Right kidney (tissue), 1 donor: ENCODE measurements around the gene RGPD3.
"Not testable (repeated sequence)": the region's sequence is repeated elsewhere in the genome, so short reads cannot be mapped to it uniquely, and the experiment has no call there.

Source experiments
- DNase-seq: peaks from one replicate; pipeline ENCODE4 v3.0.0-alpha.2; 2016

RGPD3 gene

DNA sequence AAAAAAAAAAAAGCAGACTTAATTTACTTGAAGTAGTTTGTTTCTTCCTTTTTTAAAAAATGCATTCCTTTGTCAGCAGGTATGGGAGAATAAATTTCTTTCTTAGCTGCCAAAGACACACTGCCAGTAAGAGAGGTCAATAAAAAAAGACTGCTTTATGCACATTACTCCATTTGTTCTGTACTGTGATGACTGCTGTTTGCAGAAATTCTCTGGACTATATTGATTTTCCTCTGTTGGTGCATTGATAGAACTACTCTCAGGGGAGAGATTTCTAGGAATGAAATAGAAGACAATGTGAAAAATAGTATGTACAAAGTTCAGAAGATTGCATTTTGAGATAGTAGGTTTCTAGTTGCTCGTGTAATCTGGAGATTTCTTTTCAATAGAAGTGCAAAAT, 11.3 kb upstream of the RGPD3 start:
- not testable (repeated sequence) for DNase-seq

DNA sequence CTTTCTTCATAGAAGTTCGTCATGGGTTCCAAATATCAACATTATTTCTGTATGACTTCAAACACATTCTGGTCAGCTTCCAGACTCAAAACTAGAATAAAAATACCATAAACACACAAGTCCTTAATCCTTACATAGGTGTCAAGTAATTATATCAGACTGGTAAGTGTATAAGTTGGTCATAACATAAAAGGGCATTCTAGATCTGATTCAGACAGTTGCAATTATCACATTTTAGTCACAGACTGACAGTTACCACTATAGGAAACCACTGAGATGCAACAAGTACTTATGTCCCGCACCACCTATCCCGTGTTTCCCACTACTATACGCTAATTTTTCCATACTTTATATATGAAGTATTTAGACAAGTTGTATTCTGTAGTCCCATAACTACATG, 9.4 kb upstream of the RGPD3 start:
- not testable (repeated sequence) for DNase-seq

GRCh38 chr2:106470658-106471057, 2.4 kb upstream of the RGPD3 start:
- not testable (repeated sequence) for DNase-seq

- not testable (repeated sequence) for DNase-seq
Measured at GRCh38 chr2:106467516-106467915, 697 bp downstream of the RGPD3 start.

DNA sequence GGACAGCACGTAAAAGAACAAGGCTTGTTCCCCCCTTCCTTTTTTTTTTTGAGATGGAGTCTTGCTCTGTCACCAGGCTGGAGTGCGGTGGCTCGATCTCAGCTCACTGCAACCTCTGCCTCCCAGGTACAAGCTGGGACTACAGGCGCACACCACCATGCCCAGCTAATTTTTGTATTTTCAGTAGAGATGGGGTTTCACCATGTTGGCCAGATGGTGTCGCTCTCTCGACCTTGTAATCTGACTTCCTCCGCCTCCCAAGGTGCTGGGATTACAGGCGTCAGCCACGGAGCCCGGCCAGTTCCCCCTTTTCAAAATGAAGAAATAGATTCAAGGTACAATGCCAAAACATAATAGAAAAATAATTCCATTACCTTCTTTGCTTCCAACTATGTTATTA, 6.3 kb downstream of the RGPD3 start:
- not testable (repeated sequence) for DNase-seq

DNA sequence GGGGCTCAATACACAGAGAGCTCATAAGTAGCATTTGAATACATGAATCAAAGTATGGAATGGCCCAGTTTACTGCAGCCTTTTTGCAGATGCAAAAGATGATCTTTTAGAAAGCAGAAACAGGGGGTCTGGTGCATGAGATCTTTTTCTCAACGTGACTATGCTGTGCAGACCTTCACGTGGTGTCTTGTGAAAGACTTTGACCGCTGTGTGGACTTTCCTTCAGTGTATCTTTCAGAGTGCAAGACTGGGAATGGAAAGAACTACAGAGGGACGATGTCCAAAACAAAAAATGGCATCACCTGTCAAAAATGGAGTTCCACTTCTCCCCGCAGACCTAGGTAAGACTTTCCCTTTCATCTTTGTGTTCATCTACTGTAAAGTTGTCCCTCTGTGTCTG, 77.5 kb downstream of the RGPD3 start:
- DNase-seq = not testable (repeated sequence)

DNA sequence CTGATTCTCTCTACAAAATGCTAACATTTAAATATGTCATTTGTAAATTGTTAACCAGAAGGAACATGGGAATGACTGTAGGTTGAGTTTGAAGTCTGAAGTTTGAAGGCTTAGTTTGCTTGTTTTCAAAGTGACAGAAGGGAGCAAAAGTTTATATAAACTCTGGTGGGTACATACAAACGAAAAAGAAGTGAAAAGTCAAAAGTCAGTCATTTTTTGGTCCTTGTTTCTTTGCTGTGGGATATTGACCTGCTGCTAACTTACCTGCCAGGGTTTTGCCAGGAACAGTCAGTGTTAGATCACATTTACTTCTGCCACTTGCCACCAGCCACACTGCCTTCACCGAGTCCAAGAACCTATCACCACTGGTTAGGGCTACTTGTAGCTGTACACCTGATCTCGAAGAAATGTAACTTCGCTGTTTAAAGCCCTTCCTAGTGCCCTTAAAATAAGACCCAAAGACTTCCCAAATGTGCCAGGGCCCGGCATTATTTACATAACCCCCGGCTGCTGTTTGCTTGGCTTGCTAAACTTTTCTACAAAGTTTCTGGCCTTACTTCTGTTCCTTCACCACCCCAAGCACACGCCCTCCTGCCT, 79.3 kb downstream of the RGPD3 start:
- DNase-seq = not testable (repeated sequence)

DNA sequence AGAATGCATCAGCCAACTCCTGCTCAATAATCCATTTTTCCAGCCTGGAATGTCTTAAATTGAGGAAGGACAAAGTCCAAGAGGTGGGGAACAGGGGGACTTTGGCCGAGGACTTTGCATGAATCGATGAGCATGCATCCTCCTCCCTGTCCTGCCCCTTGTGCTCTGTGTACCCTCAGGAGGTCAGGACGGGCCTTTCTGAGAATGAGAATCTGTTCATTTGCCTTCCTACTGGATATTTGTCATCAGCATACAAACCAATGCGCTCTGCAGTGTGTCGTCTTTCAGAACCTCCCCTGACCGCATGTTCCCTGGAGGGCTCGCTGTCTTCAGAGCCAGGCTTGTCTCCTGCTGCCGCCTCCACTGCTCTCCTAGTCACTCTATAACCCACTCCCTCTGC, 83.7 kb downstream of the RGPD3 start:
- not testable (repeated sequence) for DNase-seq

DNA sequence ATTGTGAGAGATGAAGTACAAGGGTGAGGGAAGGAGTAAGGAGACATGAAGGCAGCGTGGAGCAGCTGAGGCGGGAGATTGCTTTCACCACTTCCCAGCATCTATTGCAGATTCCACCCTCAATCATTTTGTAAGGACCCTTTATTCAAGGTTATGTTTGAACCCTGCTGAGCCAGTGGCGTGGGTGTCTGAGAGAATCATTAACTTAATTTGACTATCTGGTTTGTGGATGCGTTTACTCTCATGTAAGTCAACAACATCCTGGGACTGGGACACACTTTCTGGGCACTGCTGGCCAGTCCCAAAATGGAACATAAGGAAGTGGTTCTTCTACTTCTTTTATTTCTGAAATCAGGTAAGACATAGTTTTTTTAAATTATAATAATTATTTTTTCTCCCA, 86.3 kb downstream of the RGPD3 start:
- not testable (repeated sequence) for DNase-seq

DNA sequence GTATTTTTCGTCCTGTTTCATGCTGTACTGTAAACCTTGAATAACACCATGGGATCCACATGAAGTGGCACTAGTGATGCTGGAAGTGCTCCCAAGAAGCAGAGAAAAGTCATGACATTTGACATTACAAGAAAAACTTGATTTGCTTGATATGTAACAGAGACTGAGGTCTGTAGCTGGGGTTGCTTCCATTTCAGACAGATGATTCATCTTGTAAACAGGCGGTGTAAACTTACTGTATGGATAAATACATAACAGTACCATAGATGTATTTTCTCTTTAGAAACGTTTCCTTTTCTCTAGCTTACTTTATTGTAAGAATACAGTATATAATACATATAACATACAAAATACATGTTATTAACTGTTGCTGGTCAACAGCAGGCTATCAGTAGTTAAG, 88.6 kb downstream of the RGPD3 start:
- not testable (repeated sequence) for DNase-seq

DNA sequence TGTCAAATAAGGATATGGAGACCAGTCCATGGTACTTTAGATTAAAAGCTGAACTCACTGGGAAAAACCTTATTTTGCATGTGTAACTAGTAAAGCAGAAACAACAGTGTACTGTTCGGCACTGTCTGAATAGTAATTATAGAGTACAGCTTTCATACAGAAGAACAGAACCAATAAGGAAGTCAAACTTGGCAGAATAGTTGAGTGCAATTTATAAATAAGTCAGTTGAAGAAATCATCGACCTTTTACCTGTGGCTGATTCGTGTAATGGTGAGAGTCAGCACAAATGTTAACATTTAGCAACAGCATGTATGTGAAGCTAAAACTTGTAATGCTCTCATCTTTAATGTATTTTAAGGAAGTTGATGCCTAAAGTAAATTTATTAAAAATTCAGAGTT, 99.0 kb downstream of the RGPD3 start:
- DNase-seq = not testable (repeated sequence)

- DNase-seq = no peak
Measured at GRCh38 chr2:106366204-106366885, 101.9 kb downstream of the RGPD3 start.

DNA sequence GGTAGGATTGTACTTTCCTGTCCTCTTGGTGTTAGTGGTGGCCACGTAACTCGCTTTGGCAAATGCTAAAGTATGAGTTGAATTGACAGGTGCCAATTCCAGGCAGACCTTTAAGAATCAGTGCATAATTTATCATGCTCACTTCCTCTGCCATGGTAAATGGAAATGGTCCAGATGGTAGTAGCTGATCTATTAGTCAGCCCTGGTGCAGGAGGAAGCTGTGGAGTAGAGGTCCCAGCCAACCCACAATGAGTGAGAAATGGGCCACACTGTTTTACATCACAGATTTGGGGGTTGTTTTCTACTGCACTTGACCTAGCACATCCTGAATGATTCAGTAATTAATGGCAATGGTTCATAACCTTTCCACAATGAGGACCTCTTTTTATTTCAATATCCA, 104.4 kb downstream of the RGPD3 start:
- no peak for DNase-seq

GRCh38 chr2:106362789-106363188, 105.4 kb downstream of the RGPD3 start:
- DNase-seq = no peak

- no peak for DNase-seq
Measured at GRCh38 chr2:106359512-106359911, 108.7 kb downstream of the RGPD3 start.

DNA sequence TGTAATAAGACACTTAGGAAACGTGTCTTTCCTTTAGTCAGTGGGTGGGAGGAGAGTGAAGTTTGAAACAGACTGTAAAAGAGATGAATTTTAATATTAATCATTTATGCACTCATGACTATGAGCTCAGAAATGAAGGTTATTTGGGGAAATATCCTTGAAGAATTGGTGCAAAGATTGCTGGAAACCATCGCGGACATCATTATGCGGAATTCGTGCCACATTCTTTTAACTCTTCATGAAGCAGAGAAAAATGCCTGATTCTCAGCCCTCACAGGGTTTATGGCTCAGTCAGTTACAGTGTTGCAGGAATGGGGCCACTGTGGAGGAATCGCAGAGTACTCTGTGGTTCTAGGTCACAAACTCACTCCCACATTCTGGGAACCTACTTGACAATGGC, 109.7 kb downstream of the RGPD3 start:
- no peak for DNase-seq

GRCh38 chr2:106358081-106358480, 110.1 kb downstream of the RGPD3 start:
- DNase-seq = no peak

DNA sequence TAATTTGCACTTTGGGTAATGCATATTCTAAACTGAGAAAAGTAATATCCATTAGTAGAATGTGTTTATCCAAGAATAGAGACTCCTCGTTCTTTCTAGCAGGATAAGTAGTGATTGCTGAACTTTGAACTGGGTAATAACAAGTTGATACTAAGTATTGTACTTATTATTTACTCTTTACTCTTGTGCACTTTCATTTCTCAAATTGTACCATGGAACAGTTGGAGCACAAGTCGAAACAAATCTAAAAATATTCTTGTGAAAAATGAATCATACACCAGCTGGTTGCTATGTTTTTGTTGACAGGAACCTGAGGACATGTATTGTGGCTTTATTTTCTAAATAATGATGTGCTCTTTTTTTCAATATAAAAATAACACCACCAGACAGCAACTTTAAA, 111.9 kb downstream of the RGPD3 start:
- DNase-seq = no peak

GRCh38 chr2:106353676-106354075, 114.5 kb downstream of the RGPD3 start:
- no peak for DNase-seq

- no peak for DNase-seq
Measured at GRCh38 chr2:106350980-106351379, 117.2 kb downstream of the RGPD3 start.

DNA sequence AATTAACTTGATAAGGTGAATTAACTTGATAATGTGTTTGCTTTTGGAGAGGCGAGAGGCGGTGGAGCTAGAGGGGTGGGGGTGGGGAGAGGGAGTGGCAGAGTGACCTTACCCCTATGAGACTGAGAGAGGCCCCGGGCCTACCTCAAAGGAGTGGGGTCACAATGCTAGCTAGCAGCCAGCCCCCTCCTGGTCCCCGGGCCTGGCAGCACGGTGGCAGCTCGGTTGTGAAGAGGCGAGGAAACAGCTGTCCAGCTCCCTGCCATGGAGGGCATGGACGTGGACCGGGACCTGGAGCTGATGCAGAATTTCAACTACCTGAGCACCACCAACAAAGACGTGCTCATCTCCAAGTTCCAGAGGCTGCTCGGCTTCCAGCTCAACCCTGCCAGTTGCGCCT, 123.9 kb downstream of the RGPD3 start:
- DNase-seq = no peak

GRCh38 chr2:106343274-106343673, 124.9 kb downstream of the RGPD3 start:
- DNase-seq = no peak

- no peak for DNase-seq
Measured at GRCh38 chr2:106342831-106343251, 125.4 kb downstream of the RGPD3 start.

GRCh38 chr2:106341666-106342065, 126.5 kb downstream of the RGPD3 start:
- DNase-seq = no peak
